HL-60/S4 treated with retinoic acid at 250 ng/mL for 4 days and 3 days (cell line): ENCODE results near the gene ANXA9.

ENCODE experiments used
- in situ Hi-C: fragments of 300-500 bp; cut with MboI; formaldehyde crosslinking; loops from 2 replicates; pipeline ENCODE4 v1.7.0; 2022; ENCODE audit warnings: low sequenced_read_pairs

ANXA9 gene

DNA sequence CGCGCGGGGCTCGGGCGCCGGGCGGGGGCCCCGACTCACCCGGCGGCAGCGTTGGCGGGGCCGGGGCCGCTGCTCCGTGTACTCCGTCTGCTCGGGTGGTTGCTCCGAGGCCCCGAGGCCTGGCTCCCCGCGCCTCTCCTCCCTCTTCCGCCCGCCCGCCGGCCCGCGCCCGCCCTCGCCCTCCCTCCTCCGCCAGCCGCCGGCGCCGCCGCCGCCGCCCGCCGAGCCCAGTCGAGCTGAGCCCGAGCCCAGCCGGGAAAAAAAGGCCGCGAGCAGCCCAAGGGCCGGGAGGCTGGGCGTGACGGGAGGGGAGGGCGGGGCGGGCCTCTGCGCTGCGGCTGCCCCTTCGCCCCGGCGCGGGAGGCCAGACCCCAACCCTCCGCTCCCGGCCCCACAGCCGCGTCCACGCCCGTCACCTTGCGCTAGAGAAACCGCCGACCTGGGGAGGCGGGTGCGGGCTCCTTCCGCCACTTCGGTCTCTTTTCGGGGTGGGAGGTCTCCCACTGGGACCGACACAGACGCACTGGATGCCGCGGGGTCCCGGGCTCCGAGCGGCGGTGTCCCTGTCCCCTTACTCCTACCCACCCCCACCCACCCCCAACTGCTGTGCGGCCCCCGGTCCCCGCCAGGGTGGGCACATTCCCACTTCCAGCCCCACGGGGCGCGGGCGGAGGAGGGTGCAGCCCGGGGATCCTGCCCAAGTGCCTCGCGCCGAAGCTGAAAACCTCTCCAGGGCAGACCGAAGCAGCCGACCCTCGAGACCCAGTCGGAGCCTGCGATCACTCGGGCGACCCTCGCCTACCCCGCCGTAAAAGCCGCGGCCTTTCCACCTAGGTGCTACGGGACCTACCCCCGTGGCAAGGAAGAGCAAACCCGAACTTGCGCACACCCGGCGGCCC lies 7.3 kb upstream of the ANXA9 start, which contains the start of gene CERS2:
Gene CERS2 (minus strand): TSS at position 256 of the 899 bp plus-strand sequence. CDS start 5,745 bp downstream, outside the sequence.
- in situ Hi-C loops, result no loop called here

DNA sequence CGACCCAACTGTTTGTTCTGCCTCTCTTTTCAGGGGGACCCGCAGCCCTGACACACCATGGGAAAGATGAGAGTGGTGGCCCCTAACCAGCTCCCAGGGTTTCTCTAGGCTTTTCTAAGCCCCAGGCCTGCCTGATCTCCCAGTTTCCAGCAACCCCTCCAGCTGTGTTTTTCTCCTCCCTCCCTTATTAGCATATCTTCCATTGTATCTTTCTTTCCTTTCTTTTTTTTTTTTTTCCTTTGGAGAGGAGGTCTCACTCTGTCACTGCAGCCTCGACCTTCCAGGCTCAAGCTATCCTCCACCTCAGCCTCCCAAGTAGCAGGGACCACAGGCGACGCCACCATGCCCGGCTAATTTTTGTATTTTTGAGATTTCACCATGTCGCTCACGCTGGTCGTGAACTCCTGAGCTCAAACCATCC lies 5.7 kb upstream of the ANXA9 start:
- in situ Hi-C loops, result no loop called here

DNA sequence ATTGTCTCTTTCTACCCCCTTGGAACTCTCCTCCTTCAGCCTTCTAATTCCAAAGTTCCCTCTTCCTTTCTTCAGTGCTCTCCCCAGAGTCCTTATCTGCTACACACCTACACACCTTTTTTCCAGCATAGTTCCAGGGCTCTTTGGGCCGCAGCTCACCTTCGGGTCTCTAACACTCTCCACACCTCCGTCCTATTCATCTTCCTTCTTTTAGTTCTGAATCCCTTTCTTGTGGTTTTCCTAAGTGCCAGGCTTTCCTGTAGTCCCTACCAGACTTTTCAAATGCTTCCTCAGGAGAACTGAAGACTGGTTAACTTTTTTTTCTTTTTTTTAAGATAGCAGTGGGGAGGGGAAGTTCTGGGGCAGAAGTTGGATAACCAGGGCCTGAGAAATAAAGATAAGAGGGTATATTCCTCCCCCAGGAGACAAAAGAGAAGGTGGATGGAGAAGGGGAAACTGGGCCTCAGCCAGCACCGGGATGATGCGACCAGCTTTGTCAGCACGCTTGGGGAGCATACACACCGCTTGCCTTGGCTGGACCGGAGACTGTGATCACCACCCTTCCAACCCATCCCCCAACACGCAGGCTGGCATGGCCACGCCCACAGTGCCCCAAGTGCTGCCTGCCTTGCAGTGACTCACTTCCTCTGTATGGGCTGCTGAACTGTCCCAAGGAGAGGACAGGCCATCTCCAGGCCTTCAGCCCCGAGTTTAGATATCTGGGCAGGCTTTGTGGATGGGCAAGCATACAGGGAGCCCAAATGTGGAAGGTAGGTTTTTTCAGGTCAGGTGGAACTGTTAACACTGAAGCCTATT lies 5.0 kb upstream of the ANXA9 start:
- in situ Hi-C loops, result no loop called here

DNA sequence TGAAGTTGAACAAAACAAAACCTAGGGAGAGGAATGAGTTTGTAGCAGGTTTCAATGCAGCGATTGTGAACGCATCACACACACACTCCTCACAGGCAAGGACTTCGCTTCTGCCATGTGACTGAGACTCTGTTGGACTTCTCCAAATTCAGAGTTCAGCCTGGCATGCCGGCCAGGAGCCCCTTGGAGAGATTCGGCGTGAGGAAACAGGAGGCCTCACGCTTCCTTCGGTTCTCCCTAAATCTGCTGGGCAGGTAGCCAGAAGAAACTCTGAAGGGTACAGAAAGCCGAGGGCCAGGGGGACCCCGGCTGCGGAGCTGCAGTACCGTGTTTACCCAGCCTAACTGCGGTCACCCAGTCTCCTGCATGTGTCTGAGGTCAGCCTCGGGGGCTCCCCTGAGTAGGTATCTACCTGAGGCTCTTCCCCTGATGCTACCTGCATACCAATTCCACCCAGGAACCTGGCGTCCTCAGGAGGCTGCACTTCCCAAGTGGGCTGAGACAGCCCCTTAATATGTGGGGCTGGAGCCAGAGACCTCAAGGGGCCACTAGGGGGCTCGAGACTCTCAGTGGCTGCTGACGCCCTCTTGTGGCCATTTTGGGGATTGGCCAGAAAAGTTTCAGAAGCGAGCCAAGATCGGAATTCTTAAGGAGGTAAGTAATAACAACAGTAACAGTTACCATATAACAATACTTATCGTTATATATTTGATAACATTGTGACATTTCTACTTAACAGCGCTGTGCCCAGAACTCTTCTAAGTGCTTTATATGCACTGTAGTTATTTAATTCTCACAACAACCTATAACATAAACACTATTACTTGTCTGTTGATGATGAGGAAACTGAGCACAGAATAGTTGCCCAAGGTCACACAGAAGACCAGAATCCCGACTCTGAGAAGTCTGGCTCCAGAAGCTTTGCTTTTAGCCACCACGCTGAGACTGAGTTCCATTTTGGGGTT lies 2.7 kb upstream of the ANXA9 start:
- in situ Hi-C loops, result no loop called here

DNA sequence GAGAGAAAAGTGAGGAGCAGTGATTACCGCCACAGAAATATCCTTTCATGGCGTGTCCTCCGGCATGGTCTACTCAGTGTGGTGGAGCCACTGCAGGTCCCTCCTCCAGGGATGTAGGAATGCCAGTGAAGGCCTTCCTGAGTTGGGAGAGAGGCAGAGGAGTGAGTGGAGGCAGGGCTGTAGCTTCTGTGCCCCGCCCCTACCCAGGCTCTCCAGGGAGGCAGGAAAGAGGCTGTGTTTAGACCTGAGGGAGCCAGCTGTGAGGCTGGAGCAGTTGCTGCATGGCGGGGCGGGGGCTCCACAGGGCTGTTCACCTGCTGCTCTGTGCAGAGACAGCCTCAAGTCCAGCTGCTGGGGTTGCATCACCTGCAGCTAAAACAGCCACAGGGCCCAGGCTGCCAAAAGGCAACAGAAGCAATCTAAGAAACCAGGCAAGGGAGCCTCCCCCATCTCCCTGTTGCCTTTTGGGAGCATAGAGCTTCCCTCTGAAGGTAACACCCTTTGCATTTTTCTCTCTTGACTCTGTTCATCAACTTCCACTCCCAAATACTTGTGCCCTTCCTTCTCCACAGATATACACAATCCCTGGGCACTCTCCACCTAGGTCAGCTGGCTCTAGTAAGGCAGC lies 801 bp upstream of the ANXA9 start:
- in situ Hi-C loops, result no loop called here

DNA sequence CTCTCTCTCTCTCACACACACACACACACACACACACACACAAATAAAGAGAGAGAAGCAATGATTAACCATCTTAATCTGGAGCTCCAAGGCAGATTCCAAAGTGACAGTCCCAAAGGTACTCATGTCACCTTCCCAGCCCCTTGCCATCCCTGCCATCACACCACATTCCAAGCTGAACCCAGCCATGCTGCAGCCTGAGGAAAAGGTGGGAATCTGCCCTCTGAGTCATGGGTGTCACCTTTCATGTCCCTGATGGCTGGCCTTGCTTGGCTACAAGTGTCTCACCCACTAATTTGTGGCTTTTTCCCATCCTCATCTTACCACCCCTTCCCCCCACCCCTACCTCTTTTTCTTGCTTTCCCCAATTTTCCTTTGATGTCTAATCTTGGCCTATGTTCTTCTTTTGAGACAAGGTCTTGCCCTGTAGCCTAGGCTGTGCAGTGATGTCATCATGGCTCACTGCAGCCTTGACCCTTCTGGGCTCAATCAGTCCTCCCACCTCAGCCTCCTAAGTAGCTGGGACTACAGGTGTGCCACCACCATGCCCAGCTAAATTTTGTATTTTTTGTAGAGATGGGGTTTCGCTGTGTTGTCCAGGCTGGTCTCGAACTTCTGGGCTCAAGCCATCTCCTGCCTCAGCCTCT lies 3.2 kb downstream of the ANXA9 start:
- in situ Hi-C loops, result no loop called here

DNA sequence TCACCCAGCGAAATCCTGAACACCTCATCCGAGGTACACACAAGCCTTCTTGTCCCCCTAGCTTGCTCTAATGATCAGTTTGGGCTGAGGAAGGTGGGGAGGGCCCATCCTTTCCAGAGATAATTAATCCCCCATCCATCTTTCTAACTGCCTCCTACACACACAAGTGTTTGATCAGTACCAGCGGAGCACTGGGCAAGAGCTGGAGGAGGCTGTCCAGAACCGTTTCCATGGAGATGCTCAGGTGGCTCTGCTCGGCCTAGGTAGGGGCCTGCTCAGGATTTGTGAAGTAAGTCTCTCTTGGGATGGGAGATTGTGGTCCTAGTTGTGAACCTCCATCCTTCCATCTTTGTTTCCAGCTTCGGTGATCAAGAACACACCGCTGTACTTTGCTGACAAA lies 5.8 kb downstream of the ANXA9 start:
- in situ Hi-C loops, result no loop called here

DNA sequence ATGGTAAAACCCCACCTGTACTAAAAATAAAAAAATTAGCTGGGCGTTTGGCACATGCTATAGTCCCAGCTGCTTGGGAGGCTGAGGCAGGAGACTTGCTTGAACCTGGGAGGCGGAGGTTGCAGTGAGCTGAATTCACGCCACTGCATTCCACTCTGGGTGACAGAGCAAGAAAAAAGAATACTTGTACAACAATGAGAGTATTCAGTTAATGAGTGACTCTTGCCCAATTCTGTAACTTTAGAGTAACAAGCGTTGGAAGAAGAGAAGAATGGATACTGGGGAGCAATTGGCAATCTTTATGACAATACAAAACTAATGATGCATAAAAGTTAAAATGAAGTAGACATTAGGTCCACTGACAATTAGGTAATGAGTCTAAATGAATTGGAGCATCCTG lies 10.5 kb downstream of the ANXA9 start:
- in situ Hi-C loops, result no loop called here

DNA sequence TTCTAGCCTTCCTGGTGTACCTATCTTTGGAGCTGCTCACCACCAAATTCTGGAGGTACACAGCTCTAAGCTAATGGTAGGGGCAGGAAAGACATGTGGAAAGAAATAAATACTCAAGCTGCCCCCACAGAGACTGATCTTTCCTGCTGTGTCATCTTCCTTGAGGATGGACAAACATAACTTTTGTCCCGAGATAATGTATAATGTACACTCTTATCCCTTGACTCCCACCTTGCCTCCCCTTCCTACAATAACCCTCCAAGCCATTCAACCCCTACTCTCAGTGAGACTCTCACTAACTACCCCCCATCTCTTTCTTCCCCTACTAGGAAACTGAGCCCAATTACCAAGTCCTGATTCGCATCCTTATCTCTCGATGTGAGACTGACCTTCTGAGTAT lies 12.2 kb downstream of the ANXA9 start:
- in situ Hi-C loops, result no loop called here

DNA sequence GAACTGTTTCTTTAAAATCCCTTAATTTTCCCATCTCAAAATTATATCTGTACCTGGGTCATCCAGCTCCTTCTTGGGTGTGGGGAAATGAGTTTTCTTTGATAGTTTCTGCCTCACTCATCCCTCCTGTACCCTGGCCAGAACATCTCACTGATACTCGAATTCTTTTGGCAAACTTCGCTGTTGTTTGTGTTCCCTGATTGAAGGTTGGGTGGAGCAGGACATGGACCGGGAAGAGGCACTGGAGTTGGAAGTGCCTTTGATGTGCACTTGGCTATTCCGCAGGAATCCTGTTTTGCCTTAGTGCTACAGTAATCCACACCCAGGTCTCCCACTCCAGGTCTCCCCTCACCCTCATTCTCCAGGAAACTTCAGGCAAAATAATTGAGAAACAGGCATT lies 13.4 kb downstream of the ANXA9 start:
- in situ Hi-C loops, result no loop called here

DNA sequence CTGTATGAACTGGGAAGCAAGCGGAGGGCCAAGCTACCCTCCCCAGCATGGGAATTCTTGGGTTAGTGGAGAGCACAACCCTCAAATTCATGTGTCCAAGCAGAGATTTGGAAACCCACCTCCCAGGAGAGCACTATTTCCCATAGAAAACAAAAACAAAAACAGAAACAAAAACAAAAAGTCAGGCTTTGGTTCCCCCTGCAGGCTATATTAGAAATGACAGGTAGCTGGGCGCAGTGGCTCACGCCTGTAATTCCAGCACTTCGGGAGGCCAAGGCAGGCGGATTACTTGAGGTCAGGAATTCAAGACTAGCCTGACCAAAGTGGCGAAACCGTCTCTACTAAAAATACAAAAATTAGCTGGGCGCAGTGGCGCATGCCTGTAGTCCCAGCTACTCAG lies 13.8 kb downstream of the ANXA9 start:
- in situ Hi-C loops, result no loop called here

DNA sequence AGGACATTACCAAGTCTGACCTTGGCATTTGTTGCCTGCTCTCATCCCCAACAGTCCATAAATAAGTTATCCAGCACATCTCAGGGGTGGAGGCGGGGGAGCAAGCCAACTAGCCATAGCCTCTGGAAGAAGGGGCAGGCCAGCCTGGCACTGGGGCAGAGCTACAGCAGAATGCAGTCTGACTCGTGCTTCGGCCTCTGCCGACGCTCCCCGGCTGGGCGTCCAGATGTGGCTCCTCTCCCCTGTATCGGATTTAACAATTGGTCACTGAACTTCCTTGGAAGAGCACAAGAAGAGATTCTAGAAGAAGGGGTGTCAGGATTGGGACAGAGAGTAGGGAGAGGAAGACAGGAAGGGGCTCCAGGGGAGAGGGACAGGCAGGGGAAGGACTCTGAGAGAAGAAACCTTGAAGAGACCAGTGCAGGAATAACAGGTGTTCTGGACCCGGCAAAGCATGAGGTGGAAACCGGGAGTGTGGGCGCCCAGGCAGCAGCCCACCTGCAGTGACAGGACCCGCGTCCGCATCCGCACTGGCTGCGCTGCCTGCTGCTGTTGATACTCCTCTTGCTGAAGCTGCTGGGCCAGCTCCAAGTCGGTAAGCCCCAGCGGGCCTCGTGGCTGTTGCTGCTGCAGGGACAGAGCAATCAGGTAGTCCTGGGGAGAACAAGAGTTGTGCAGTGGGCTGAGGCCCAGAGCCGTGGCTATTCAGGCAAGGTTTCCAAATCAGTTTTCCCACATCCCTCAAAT lies 15.2 kb downstream of the ANXA9 start:
- in situ Hi-C loops, result no loop called here

DNA sequence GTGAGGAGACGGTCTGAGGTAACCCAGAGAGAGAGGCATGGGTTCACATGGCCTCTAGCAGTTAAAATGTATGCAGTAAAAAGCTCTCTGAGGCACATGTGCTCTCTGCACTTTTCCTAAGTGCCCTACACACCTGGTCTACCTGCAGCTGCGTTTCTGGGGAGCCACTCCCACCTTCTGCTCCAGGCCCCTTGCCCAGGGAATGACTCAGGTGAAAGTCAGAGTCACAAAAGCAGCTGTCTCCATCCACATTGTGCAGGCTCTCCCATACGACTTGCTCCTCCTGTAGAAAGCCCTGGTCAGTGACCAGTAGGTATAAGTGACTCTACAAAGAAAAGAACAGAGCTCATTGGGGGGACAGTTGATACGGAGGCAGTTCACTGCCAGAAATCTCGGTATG lies 15.9 kb downstream of the ANXA9 start:
- in situ Hi-C loops, result no loop called here

DNA sequence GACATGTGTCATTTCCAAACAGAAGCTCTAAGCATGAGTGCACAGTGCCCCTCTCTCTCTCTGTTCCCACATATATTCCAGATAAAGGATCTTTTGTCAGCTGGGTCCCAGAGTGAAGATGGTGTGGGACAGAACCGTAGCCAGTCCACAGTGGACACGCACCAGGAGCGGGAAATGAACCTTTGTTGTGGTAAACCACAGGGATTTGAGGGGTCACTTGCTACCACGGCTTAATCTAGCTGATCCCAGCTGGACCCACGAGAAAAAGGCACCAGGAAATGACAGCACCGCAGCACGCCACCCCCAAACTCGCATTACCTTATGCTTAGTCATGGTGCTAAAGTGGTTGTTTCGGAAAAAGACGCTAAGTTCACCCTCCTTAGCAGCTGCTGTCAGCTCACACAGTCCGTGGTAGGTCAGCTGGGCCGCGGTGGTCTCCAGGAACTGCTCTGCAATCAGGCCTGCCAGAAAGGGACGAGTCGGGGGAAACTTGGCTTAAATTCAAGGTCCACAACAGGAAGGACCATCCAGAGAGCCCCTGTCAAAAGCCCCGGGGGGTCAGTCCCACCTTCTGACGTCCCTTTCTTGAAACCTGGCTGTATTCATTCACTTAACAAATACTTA lies 17.1 kb downstream of the ANXA9 start:
- in situ Hi-C loops, result no loop called here

DNA sequence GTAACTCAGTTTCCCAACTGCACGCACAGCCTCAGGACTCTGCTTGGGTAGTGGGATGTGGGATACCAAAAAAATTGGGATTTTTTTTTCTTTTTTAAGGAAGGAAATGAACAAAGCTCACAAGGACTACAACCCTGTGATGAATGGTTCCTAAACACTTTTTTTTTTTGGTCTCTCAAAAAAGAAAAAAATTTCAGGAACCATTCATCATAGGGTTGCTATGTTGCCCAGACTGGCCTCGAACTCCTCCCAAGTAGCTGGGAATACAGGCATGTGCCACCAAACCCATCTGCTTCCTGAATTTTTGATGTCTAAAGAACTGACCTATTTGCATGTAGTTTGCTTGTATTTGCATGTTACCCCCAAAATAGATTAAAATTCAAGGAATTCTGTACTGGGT lies 17.8 kb downstream of the ANXA9 start:
- in situ Hi-C loops, result no loop called here

DNA sequence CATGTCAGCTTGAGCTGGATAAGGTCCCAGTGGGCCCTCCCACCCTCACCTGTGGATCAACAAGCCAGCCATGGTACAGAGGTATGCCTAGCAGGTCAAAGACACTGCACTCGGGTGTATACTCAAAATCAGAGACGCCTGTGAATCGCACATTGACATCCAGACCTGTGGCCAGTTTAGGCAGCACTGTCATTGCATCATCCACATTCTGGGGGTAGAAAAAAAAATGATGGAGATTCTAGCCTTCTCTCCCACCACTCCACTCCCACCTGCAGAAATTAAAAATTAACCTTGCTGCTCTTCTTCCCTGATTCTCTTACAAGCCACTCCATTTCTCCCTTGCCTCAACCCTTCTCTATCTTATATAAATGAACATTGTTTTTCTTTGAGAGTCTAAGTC lies 18.3 kb downstream of the ANXA9 start:
- in situ Hi-C loops, result no loop called here

DNA sequence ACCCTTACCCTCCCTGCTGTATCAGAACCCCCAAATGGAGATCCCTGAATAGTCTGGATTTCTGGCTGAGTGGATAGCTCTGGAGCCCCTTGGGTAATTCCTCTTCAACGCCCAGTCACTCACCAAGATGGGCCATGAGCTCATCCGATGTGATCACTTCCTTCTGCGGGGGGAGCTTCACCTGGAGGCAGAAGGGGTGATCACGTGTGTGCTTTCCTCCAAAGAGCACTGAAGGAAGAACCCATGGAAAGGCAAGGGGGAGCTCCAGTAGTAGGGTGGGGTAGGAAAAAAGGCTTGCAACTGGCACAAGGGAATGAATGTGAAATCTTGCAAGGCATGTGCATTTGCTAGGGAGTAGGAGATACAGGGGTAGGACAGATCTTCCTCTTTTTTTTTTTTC lies 19.5 kb downstream of the ANXA9 start:
- in situ Hi-C loops, result no loop called here

DNA sequence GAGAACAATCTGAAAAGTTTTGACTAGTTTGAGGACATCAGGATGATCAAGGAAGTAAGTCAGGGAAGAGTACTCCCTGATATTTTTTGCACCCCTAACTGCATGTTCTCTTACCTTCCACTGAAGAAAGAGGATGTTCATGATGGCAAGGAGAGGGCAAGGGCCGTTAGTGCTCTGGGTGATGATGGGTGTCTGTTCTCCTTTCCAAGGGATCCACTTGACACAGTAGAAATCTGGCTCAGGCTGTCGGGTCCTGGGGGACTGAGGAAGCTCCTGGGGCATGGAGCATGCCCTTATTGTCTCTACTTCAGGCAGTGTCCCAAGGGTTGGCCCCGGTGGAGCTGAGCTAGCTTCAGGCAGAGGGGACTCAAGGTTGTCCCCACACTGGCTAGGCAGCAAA lies 20.0 kb downstream of the ANXA9 start:
- in situ Hi-C loops, result no loop called here

DNA sequence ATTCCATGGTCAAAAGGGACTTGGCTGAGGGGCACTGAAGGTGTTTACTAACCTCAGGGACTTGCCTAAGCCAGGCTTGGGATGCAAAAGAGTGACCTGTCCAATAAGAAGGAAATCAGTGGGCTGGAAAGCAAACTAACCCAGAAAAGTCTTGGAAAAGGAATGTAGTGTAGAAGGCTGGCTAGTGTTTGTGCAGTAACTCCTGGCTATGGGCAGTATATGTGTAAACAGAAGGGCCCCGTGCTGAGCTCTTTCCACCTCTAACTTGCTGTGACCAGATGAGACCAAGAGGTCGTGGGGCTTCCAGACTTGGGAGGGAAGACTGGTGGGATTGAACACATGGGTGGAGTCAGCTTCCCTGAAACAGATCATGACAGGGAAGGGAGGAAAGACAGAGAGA lies 20.5 kb downstream of the ANXA9 start:
- in situ Hi-C loops, result no loop called here
